CD14-positive monocyte (primary cell): Measurements from ENCODE around the gene DAGLA. TPM values are rescaled to one million over a fixed set of nuclear protein-coding genes. Genes with fewer than 3 reads are reported as not detected.

ENCODE experiments used
- DNase-seq, 3 donors: peaks; one replicate each; pipeline ENCODE4 v3.0.0-alpha.2; 2011 to 2022
- H2AFZ ChIP-seq: 2 replicates; pipeline ENCODE4 v1.6.0; 2012; ENCODE audit warnings: mild to moderate bottlenecking, low read depth, low read length, inconsistent platforms; ENCODE audit not compliant: insufficient read depth, poor library complexity, severe bottlenecking
- H3K27ac ChIP-seq, 2 donors: 1 replicate in 1 of 2; 2 replicates in 1 of 2; pipeline ENCODE4 v1.5.1; 2012 to 2013; ENCODE audit warnings: low read length in 2 of 2, control low read depth in 1 of 2, inconsistent platforms in 1 of 2, low read depth in 1 of 2, mild to moderate bottlenecking in 1 of 2
- H3K27me3 ChIP-seq, 2 donors: one replicate each; pipeline versions ENCODE4 v1.6.0 to v1.6.1; 2011 to 2013; ENCODE audit warnings: low read length in 2 of 2; ENCODE audit not compliant: control insufficient read depth in 2 of 2, insufficient read depth in 2 of 2
- H3K36me3 ChIP-seq, 2 donors: replicated peaks in 1 of 2; 1 replicate in 1 of 2; 2 replicates in 1 of 2; pipeline versions ENCODE4 v1.5.1 to v1.6.1; 2012 to 2013; ENCODE audit warnings: low read length in 2 of 2, control low read depth in 1 of 2, inconsistent platforms in 1 of 2, mild to moderate bottlenecking in 1 of 2; ENCODE audit not compliant: insufficient read depth in 2 of 2, control insufficient read depth in 1 of 2
- H3K4me1 ChIP-seq, 2 donors: 1 replicate in 1 of 2; 2 replicates in 1 of 2; pipeline versions ENCODE4 v1.5.1 to v1.6.1; 2012 to 2013; ENCODE audit warnings: low read length in 2 of 2, control low read depth in 1 of 2, inconsistent platforms in 1 of 2, mild to moderate bottlenecking in 1 of 2, moderate library complexity in 1 of 2; ENCODE audit not compliant: insufficient read depth in 2 of 2, control insufficient read depth in 1 of 2
- H3K4me2 ChIP-seq: replicated peaks from 2 replicates; pipeline ENCODE3; 2012; ENCODE audit warnings: low read length, moderate library complexity, mild to moderate bottlenecking; ENCODE audit not compliant: poor library complexity, severe bottlenecking; ENCODE audit errors: extremely low read depth
- H3K4me3 ChIP-seq, 3 experiments: fragments of 200-600 bp in 1 of 3; sonication (generic) in 1 of 3; replicated peaks in 1 of 3; 1 replicate in 2 of 3; 2 replicates in 1 of 3; pipeline ENCODE4 v1.5.1; 2011 to 2013; ENCODE audit warnings: low read length in 3 of 3, mild to moderate bottlenecking in 3 of 3, control low read depth in 2 of 3, low read depth in 2 of 3, inconsistent platforms in 1 of 3, moderate library complexity in 1 of 3
- H3K79me2 ChIP-seq: 2 replicates; pipeline ENCODE4 v1.6.0; 2012; ENCODE audit warnings: mild to moderate bottlenecking, control low read depth, inconsistent platforms, low read length, moderate library complexity; ENCODE audit not compliant: insufficient read depth
- H3K9ac ChIP-seq: 2 replicates; pipeline ENCODE4 v1.6.0; 2017; ENCODE audit warnings: low read length, mild to moderate bottlenecking; ENCODE audit not compliant: insufficient read depth, poor library complexity, severe bottlenecking
- H3K9me3 ChIP-seq, 2 donors: replicated peaks in 1 of 2; 1 replicate in 1 of 2; 2 replicates in 1 of 2; pipeline versions ENCODE4 v1.5.1 to v1.6.1; 2012 to 2013; ENCODE audit warnings: low read length in 2 of 2, control low read depth in 1 of 2; ENCODE audit not compliant: control insufficient read depth in 1 of 2, insufficient read depth in 1 of 2
- H4K20me1 ChIP-seq: 2 replicates; pipeline ENCODE4 v1.6.0; 2012; ENCODE audit warnings: mild to moderate bottlenecking, low read length, control low read depth, moderate library complexity; ENCODE audit not compliant: insufficient read depth
- H3K27ac Mint-ChIP-seq, 7 donors: one replicate each; pipeline ENCODE4 v1.8.0; 2020; ENCODE audit warnings: mild to moderate bottlenecking in 7 of 7, mixed read lengths in 7 of 7, moderate library complexity in 6 of 7, inconsistent platforms in 2 of 7
- H3K27me3 Mint-ChIP-seq, 3 donors: one replicate each; pipeline ENCODE4 v1.8.0; 2021 to 2022; ENCODE audit warnings: low read depth in 3 of 3, mild to moderate bottlenecking in 3 of 3, mixed read lengths in 3 of 3, moderate library complexity in 3 of 3, inconsistent platforms in 1 of 3
- H3K36me3 Mint-ChIP-seq, 2 donors: one replicate each; pipeline ENCODE4 v1.8.0; 2020; ENCODE audit warnings: mixed read lengths in 2 of 2, inconsistent platforms in 1 of 2, mild to moderate bottlenecking in 1 of 2
- H3K4me1 Mint-ChIP-seq: one replicate; pipeline ENCODE4 v1.8.0; 2020; ENCODE audit warnings: mild to moderate bottlenecking, mixed read lengths
- H3K4me3 Mint-ChIP-seq, 2 donors: one replicate each; pipeline ENCODE4 v1.8.0; 2020; ENCODE audit warnings: mild to moderate bottlenecking in 2 of 2, mixed read lengths in 2 of 2, moderate library complexity in 1 of 2
- H3K9me3 Mint-ChIP-seq, 7 donors: one replicate each; pipeline ENCODE4 v1.8.0; 2020 to 2022; ENCODE audit warnings: mixed read lengths in 7 of 7, mild to moderate bottlenecking in 6 of 7, moderate library complexity in 6 of 7, inconsistent platforms in 2 of 7
- WGBS: methylation state at CpG from one replicate; pipeline ENCODE4 v1.1.5; 2013; ENCODE audit warnings: missing lambda C conversion rate; ENCODE audit not compliant: insufficient coverage; 5-methylcytosine and 5-hydroxymethylcytosine counted together
- intact Hi-C, 2 donors: fragments of 100-400 bp; cut with micrococcal nuclease; formaldehyde crosslinking; loops; one replicate each; pipeline versions ENCODE4 v1.15.0 to v1.15.1; 2023
- polyA plus RNA-seq, 3 donors: library from polyadenylated mRNA; depleted of rRNA in 1 of 3; unstranded in 2 of 3; stranded (reverse) in 1 of 3; fragments of 300-500 nt in 2 of 3; fragments of >200 nt in 1 of 3; fragmentation: Illumina TruSeq in 2 of 3; gene quantifications; 1 replicate in 2 of 3; 2 replicates in 1 of 3; pipeline ENCODE4 v1.2.3, GENCODE V29; 2012 to 2021
- TF ChIP-seq, protein P1 (sequence below): fragments of 200-600 bp; IDR thresholded peaks from one replicate; pipeline ENCODE4 v1.8.0; 2022; ENCODE audit warnings: antibody characterized with exemption, mild to moderate bottlenecking

DAGLA gene
- polyA plus RNA-seq, 3 donors = 0.16 to 6.7 (median 0.73) TPM

DNA sequence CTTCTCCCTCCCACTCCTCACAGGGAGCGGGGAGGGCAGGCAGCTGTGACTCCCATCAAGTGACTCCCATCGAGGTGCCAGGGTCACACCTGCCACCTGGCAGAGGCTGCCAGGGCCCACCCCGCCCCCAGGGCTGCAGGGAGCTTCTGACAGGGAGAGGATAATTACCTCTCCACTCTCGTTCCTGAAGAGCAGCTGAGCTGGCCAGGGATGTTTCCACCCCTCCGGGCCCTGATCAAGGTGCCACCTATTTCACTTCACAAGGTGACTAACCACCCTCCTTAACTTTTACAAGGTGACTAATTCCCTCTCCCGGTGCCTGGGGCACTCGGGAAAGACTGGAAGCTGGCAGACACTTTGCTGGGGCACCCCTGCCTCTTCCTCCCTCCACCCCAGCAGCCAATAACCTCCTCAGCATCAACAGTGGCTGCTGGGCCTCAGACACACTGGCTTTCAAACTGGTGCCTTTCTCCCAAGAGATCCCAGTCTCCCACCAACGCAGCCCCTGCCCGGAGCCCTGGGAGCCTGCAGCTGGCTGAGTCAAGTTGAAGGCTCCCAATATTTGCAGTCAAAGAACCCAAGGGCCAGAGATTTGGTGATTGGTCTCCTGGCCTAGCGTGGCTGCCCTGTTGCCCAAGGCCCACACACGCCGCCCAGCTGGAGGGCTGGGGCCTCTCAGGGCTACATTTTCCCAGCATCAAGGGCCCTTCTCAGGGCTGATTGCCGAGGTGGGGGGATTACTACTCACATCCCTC is 50.2 kb downstream of the DAGLA start:
- Histone ChIP-seq H3K4me2 (no peak overlapping the region), H3K4me3 (no peak overlapping the region), H3K9me3 (no peaks in the 10 kb centered on the region), H4K20me1 (no peaks in the 10 kb centered on the region), H3K27me3 (no peaks in the 10 kb centered on the region), H2AFZ (no peak overlapping the region), H3K4me1 (peaks cover 0 to 5% of the 10 kb centered on the region in 2 donors), H3K9ac (no peak overlapping the region), H3K36me3 (peaks cover 3 to 52% of the 10 kb centered on the region in 2 donors), H3K79me2 (no peaks in the 10 kb centered on the region), H3K27ac (no peak overlapping the region)
- H3K27me3 Mint-ChIP-seq = peaks cover 0 to 3% (median 1%) of the 10 kb centered on the region in 3 donors
- TF ChIP-seq, protein P1, sequence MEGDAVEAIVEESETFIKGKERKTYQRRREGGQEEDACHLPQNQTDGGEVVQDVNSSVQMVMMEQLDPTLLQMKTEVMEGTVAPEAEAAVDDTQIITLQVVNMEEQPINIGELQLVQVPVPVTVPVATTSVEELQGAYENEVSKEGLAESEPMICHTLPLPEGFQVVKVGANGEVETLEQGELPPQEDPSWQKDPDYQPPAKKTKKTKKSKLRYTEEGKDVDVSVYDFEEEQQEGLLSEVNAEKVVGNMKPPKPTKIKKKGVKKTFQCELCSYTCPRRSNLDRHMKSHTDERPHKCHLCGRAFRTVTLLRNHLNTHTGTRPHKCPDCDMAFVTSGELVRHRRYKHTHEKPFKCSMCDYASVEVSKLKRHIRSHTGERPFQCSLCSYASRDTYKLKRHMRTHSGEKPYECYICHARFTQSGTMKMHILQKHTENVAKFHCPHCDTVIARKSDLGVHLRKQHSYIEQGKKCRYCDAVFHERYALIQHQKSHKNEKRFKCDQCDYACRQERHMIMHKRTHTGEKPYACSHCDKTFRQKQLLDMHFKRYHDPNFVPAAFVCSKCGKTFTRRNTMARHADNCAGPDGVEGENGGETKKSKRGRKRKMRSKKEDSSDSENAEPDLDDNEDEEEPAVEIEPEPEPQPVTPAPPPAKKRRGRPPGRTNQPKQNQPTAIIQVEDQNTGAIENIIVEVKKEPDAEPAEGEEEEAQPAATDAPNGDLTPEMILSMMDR = no peak
- peaks cover 7% of the 10 kb centered on the region for H3K4me1 Mint-ChIP-seq
- H3K36me3 Mint-ChIP-seq = peaks cover 32 to 34% of the 10 kb centered on the region in 2 donors
- WGBS = 95% methylated on average over 13 of the region's 13 CpGs
- peak overlapping the region in 4 of 7 donors; percentile 37 to 59 (median 44) for H3K27ac Mint-ChIP-seq
- peaks cover 0 to 2% (median 0%) of the 10 kb centered on the region in 7 donors for H3K9me3 Mint-ChIP-seq
- intact Hi-C loops = no loop called here
- DNase-seq = no peak
- no peak overlapping the region for H3K4me3 Mint-ChIP-seq

DNA sequence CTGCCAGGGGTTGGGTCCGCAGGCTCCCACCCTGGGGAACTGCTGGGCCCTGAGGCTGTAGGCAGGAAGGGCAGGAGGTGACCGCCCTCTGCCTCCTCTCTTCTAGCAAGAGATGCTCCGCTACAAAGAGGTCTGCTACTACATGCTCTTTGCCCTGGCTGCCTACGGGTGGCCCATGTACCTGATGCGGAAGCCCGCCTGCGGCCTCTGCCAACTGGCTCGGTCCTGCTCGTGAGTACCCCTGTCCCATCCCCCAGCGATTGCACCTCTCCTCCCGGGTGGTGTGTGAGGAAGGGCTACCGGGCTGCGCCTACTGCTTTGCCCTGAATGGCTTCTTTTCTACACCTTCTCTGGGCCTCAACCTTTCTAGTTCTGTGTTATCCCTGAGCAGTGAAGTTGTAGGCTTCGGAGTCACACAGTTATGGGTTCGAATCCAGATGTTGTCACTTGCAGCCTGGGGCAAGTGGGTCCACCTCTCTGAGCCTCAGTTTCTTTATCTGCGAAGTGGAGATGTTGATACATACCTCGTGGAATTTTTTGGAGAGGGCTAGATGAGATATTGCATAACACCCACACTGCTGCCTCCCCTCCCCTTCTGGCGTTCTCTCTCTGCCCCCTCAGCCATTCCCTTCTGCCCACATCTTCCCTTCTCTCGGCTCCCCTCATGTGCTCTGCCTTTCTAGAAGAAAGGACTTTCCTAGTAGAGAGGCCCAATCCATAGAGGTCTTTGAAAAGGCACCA is 51.2 kb downstream of the DAGLA start:
- H3K27me3 ChIP-seq = no peaks in the 10 kb centered on the region
- H3K36me3 ChIP-seq = peaks cover 13 to 52% of the 10 kb centered on the region in 2 donors
- DNase-seq = no peak
- no peak overlapping the region for H2AFZ ChIP-seq
- H4K20me1 ChIP-seq = no peaks in the 10 kb centered on the region
- H3K4me1 ChIP-seq = peaks cover 0 to 5% of the 10 kb centered on the region in 2 donors
- no peak overlapping the region for H3K4me3 ChIP-seq
- H3K4me2 ChIP-seq = no peak overlapping the region
- intact Hi-C loops = no loop called here
- H3K27ac ChIP-seq = peak overlapping the region in 1 of 2 donors; percentile 76
- no peak overlapping the region for H3K9ac ChIP-seq
- H3K79me2 ChIP-seq = no peaks in the 10 kb centered on the region
- H3K9me3 ChIP-seq = no peaks in the 10 kb centered on the region
- H3K4me1 Mint-ChIP-seq = peaks cover 7% of the 10 kb centered on the region
- H3K27me3 Mint-ChIP-seq = peaks cover 0 to 3% (median 1%) of the 10 kb centered on the region in 3 donors
- peaks cover 33 to 37% of the 10 kb centered on the region in 2 donors for H3K36me3 Mint-ChIP-seq
- 100% methylated on average over 1 of the region's 19 CpGs for WGBS
- H3K27ac Mint-ChIP-seq = peak overlapping the region in 1 of 7 donors; percentile 15
- H3K4me3 Mint-ChIP-seq = no peak overlapping the region
- H3K9me3 Mint-ChIP-seq = peaks cover 0 to 2% (median 0%) of the 10 kb centered on the region in 7 donors
- TF ChIP-seq, protein P1 = no peak
